Epithelial cell of proximal tubule (primary cell): ENCODE data around the gene PSMG3. TPM values are rescaled to one million over a fixed set of nuclear protein-coding genes. Genes with fewer than 3 reads are reported as not detected.

Experiments used
- DNase-seq: peaks from one replicate; pipeline ENCODE4 v3.0.0-alpha.2; 2011; ENCODE audit warnings: low read depth
- H3K4me3 ChIP-seq: 2 replicates; pipeline ENCODE4 v1.5.1; 2011; ENCODE audit warnings: low read depth, mild to moderate bottlenecking, low read length
- total RNA-seq: library from RNA; depleted of rRNA; stranded (reverse); fragments of >200 nt; gene quantifications from 2 replicates; pipeline ENCODE4 v1.2.3, GENCODE V29; 2015
- TF ChIP-seq, protein P1 (sequence below): conservative IDR thresholded peaks from 2 replicates; pipeline ENCODE4 v1.5.1; 2012; ENCODE audit warnings: low read depth, mild to moderate bottlenecking, low read length

The PSMG3 gene
- total RNA-seq, 1 donor from 2014 or later: 55.4 TPM

GRCh38 chr7:1539882-1540775, 29.7 kb downstream of the PSMG3 start:
- DNase-seq: no peak
- H3K4me3 ChIP-seq: no peak overlapping the region
- TF ChIP-seq, protein P1, sequence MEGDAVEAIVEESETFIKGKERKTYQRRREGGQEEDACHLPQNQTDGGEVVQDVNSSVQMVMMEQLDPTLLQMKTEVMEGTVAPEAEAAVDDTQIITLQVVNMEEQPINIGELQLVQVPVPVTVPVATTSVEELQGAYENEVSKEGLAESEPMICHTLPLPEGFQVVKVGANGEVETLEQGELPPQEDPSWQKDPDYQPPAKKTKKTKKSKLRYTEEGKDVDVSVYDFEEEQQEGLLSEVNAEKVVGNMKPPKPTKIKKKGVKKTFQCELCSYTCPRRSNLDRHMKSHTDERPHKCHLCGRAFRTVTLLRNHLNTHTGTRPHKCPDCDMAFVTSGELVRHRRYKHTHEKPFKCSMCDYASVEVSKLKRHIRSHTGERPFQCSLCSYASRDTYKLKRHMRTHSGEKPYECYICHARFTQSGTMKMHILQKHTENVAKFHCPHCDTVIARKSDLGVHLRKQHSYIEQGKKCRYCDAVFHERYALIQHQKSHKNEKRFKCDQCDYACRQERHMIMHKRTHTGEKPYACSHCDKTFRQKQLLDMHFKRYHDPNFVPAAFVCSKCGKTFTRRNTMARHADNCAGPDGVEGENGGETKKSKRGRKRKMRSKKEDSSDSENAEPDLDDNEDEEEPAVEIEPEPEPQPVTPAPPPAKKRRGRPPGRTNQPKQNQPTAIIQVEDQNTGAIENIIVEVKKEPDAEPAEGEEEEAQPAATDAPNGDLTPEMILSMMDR: no peak

DNA sequence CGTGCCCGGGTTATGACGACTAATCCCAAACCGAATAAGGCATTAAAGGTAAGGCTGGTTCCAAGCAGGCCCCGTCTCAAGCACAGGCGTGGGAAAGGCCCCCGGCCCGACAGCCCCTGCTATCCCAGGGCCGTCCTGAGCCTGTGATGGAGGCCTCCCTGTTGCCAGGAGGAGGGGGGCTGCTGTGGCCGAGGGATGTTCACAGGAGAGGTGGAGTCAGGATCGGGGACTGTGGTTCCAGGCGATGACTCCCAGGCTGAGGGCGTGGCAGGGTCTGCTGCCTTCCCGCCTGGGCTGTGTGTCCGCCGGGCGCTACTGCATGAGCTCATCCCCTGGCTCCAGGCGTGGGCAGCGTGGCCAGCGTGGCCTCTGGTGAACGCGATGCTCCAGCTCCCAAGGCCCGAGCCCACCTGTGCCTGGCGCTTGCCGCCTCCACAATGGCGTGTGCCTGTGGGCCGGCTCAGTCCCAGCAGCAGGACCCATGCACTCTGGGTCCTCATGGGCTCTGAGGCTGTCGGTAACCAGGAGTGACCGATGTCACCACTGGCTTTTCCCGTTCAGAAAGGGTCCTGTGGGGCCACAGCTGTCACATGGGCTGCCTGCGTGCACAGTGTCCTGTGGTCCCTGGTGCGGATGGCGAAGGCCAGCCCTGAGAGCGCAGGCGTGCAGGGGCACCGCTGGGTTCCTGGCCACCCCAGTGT, 30.5 kb downstream of the PSMG3 start:
- TF ChIP-seq, protein P1: no peak
- H3K4me3 ChIP-seq: no peak overlapping the region
- no peak for DNase-seq

DNA sequence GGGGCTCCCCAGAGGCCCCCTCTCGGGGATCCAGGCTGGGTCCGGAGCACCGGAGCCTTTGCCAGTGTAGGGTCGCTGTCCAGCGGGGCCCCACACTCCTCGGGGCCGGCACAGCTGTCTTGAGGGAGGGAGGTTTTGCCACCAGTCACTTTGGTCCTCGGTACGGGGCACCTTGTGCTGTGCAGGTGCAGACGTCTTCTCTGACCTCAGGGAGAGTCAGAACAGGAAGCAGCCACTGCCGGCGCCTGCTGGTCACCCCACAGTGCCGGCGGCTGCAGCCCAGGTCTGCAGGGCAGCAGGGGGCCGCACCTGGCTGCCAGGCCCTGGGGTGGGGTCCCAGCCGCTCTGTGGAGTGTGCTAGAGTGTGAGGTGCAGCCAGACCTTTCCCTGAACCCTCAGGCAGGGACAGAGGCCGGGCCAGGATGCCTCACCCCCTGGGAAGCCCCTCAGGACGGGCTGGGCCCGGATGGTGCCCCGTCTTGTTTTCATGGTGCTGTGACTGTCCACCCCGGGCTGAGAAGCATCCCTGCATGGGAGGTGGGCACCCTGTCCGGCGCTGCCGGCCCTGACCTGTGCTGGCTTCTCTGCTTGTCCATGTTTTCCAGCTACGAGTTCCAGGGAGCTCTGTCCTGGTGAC, 31.2 kb downstream of the PSMG3 start:
- no peak for DNase-seq
- TF ChIP-seq, protein P1: no peak
- no peak overlapping the region for H3K4me3 ChIP-seq

GRCh38 chr7:1537535-1538412, 32.1 kb downstream of the PSMG3 start:
- no peak for DNase-seq
- TF ChIP-seq, protein P1: no peak
- H3K4me3 ChIP-seq: peak overlapping the region; percentile 57

DNA sequence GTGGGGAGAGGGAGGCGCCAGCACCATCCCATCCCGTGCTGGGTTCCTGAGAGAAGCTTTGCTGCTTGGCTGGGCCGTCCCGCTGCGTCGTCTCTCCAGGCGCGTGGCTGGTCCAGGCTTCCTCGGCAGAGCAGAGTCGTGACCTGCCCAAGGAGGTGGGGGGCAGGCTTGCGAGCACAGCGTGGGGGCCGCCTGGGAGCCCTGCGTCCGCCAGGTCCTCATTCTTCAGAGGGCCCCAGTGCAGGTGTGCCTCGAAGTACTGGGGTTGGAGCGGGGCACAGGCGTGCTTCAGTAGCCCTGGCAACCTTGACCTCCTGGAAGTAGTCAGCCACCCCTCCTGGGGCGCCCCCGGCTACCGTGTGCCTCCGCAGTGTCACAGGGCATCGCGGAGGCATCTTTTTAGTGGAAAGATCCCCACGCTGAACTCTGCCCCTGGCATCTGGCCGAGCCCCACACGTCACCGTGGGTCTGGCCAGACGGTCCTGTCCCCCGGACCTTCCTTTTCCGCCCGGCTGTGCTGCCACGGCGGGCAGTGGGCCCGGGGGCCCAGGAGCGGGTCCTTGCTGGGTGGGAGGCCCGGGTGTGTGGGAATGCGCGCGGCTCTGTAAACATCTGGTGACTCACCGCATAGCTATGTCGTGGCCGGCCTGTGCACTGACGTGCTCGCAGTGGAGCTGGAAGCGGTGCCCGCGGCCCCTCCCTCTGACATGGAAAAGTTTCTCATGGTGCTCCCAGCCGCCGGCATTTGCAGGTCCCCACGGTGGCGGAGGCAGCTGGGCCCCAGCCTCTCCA, 32.9 kb downstream of the PSMG3 start:
- TF ChIP-seq, protein P1: no peak
- peak overlapping the region; percentile 57 for H3K4me3 ChIP-seq
- DNase-seq: no peak

GRCh38 chr7:1536455-1536742, 33.4 kb downstream of the PSMG3 start:
- DNase-seq: no peak
- TF ChIP-seq, protein P1: no peak
- no peak overlapping the region for H3K4me3 ChIP-seq
